HG03469 (cell line): ENCODE data around the gene CORIN.
"Not testable (repeated sequence)": the region's sequence is repeated elsewhere in the genome, so short reads cannot be mapped to it uniquely, and the experiment has no call there.

Source experiments
- ATAC-seq: cut with Tn5 transposase; IDR thresholded peaks from one replicate; pipeline ENCODE4 v1.9.1; 2021; ENCODE audit warnings: mild to moderate bottlenecking, moderate library complexity, moderate number of reproducible peaks; ENCODE audit not compliant: unreplicated experiment

Gene CORIN

GRCh38 chr4:47731182-47731581 is 106.7 kb downstream of the CORIN start:
- ATAC-seq: no peak

- ATAC-seq: no peak
These were observed 108.7 kb downstream of the CORIN start for GRCh38 chr4:47729131-47729680.

- ATAC-seq: no peak
These were observed 115.8 kb downstream of the CORIN start for GRCh38 chr4:47721892-47722575.

GRCh38 chr4:47721485-47721884 is 116.4 kb downstream of the CORIN start:
- ATAC-seq: no peak

- no peak for ATAC-seq
These were observed 117.1 kb downstream of the CORIN start for GRCh38 chr4:47720787-47721186.

GRCh38 chr4:47719576-47719975 is 118.3 kb downstream of the CORIN start:
- ATAC-seq: no peak

- ATAC-seq: no peak
These were observed 119.2 kb downstream of the CORIN start for GRCh38 chr4:47718696-47719095.

- ATAC-seq: no peak
These were observed 120.7 kb downstream of the CORIN start for GRCh38 chr4:47717188-47717587.

GRCh38 chr4:47715716-47716416 is 122.0 kb downstream of the CORIN start:
- ATAC-seq: no peak

GRCh38 chr4:47714269-47714668 is 123.6 kb downstream of the CORIN start:
- no peak for ATAC-seq

GRCh38 chr4:47713129-47713834 is 124.6 kb downstream of the CORIN start:
- ATAC-seq: no peak

- no peak for ATAC-seq
These were observed 126.2 kb downstream of the CORIN start for GRCh38 chr4:47711646-47712045.

GRCh38 chr4:47711183-47711582 is 126.7 kb downstream of the CORIN start:
- no peak for ATAC-seq

GRCh38 chr4:47706352-47706751 is 131.5 kb downstream of the CORIN start:
- ATAC-seq: not testable (repeated sequence)

- no peak for ATAC-seq
These were observed 132.4 kb downstream of the CORIN start for GRCh38 chr4:47705326-47705981.

- no peak for ATAC-seq
These were observed 133.1 kb downstream of the CORIN start for GRCh38 chr4:47704693-47705325.

GRCh38 chr4:47703956-47704355 is 133.9 kb downstream of the CORIN start:
- ATAC-seq: no peak

- no peak for ATAC-seq
These were observed 134.9 kb downstream of the CORIN start for GRCh38 chr4:47703008-47703407.

GRCh38 chr4:47701286-47701685 is 136.6 kb downstream of the CORIN start:
- ATAC-seq: no peak

- no peak for ATAC-seq
These were observed 139.0 kb downstream of the CORIN start for GRCh38 chr4:47698837-47699236.

GRCh38 chr4:47696823-47697222 is 141.0 kb downstream of the CORIN start:
- ATAC-seq: no peak
